ENCODE data around the gene ADAM15. TPM values are rescaled to one million over a fixed set of nuclear protein-coding genes. Genes with fewer than 3 reads are reported as not detected.

The ADAM15 gene
- total RNA-seq, 1 donor from 2014 or later = 11.3 TPM

DNA sequence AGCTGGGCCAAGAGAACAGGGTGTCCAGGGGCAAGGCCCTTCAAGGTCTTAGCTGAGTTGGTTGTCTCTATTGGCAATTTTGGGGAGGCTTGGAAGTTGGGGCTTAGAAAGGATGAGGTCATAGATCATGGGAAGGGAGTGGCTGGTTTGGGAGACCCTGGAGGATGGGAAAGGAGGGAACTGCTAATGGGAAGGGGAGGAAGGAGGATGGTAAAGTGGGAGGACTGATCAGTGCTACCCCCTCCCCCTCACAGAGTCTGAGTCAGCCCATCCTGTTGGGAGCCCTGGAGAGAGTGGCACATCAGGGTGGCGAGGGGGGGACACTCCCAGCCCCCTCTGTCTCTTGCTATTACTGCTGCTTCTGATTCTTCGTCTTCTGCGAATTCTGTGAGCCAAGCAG, 17.5 kb downstream of the ADAM15 start:
- no peak overlapping the region for H3K4me3 Mint-ChIP-seq
- ATAC-seq (ENCODE audit: low read depth) = no peak
- H3K27me3 Mint-ChIP-seq = no peaks in the 10 kb centered on the region
- no peaks in the 10 kb centered on the region for H3K9me3 Mint-ChIP-seq
- DNase-seq = no peak
- H3K36me3 Mint-ChIP-seq (ENCODE audit: low read depth) = peaks cover 22% of the 10 kb centered on the region
- CTCF ChIA-PET = no interaction called here
- POLR2A ChIA-PET = interaction anchor here (0.6 to 0.7 kb wide), 2 partner anchors 23 to 1181 kb away, joined by 3 to 7 read pairs; no protein-coding TSS in a partner anchor
- H3K4me1 Mint-ChIP-seq = peaks cover 60% of the 10 kb centered on the region
- TF ChIP-seq, protein P1, sequence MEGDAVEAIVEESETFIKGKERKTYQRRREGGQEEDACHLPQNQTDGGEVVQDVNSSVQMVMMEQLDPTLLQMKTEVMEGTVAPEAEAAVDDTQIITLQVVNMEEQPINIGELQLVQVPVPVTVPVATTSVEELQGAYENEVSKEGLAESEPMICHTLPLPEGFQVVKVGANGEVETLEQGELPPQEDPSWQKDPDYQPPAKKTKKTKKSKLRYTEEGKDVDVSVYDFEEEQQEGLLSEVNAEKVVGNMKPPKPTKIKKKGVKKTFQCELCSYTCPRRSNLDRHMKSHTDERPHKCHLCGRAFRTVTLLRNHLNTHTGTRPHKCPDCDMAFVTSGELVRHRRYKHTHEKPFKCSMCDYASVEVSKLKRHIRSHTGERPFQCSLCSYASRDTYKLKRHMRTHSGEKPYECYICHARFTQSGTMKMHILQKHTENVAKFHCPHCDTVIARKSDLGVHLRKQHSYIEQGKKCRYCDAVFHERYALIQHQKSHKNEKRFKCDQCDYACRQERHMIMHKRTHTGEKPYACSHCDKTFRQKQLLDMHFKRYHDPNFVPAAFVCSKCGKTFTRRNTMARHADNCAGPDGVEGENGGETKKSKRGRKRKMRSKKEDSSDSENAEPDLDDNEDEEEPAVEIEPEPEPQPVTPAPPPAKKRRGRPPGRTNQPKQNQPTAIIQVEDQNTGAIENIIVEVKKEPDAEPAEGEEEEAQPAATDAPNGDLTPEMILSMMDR (IDR thresholded peaks at IDR 0.05) = no peak
- no peak overlapping the region for H3K27ac Mint-ChIP-seq
- intact Hi-C loops (cut with micrococcal nuclease) = no loop called here

GRCh38 chr1:155069551-155070157, 18.5 kb downstream of the ADAM15 start:
- no peak for DNase-seq
- Mint-ChIP-seq H3K27me3 (no peaks in the 10 kb centered on the region), H3K27ac (no peak overlapping the region), H3K4me3 (no peak overlapping the region), H3K9me3 (no peaks in the 10 kb centered on the region), H3K36me3 (ENCODE audit: low read depth) (peaks cover 22% of the 10 kb centered on the region), H3K4me1 (peaks cover 58% of the 10 kb centered on the region)
- TF ChIP-seq, protein P1 (IDR thresholded peaks at IDR 0.05) = no peak
- no peak for ATAC-seq (ENCODE audit: low read depth)
- CTCF ChIA-PET = interaction anchor here (1.5 to 2.5 kb wide), 2 partner anchors 8 to 15 kb away, joined by 11 to 16 read pairs; no protein-coding TSS in a partner anchor
- intact Hi-C loops (cut with micrococcal nuclease) = no loop called here
- POLR2A ChIA-PET = interaction anchor here (0.5 to 1.9 kb wide), 5 partner anchors 8 to 133 kb away, joined by 4 to 12 read pairs (median 4); partner anchors contain the start of genes ADAM15 and PMVK

DNA sequence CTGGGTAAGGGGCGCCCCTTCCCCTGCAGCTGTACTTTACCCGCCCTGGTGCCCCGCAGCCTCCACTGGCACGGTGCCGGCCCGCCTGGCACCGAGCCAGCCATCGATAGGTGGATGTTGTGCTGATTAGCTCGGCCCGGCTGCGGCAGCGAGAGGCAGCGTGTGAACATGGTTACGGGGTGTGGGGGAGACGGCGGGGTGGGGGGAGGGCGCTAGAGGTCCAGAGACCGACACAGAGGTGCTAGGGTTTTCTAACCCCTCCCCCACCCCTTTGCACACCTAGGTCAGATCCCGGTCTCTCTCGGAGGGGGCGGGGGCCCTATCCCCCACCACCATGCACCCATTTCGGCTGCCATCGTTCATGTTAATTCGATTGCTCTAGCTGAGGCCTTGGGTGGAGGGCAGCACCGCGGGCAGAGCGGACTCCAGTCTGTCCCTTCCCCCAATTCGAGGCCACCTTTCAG, 19.1 kb downstream of the ADAM15 start:
- peaks cover 53% of the 10 kb centered on the region for H3K4me1 Mint-ChIP-seq
- ChIA-PET POLR2A (interaction anchor here (0.5 to 1.9 kb wide), 9 partner anchors 9 to 134 kb away, joined by 3 to 12 read pairs (median 4); partner anchors contain the start of genes ADAM15 and PMVK), CTCF (interaction anchor here (0.6 to 2.5 kb wide), 6 partner anchors 8 to 511 kb away, joined by 3 to 16 read pairs (median 3); partner anchors contain the start of gene SLC50A1)
- intact Hi-C loops (cut with micrococcal nuclease) = no loop called here
- H3K9me3 Mint-ChIP-seq = no peaks in the 10 kb centered on the region
- TF ChIP-seq, protein P1 (IDR thresholded peaks at IDR 0.05) = no peak
- DNase-seq (no peak), ATAC-seq (ENCODE audit: low read depth) (no peak)
- H3K27me3 Mint-ChIP-seq = no peaks in the 10 kb centered on the region
- no peak overlapping the region for H3K27ac Mint-ChIP-seq
- peaks cover 22% of the 10 kb centered on the region for H3K36me3 Mint-ChIP-seq (ENCODE audit: low read depth)
- peak overlapping the region; percentile 55 for H3K4me3 Mint-ChIP-seq

GRCh38 chr1:155070721-155071569, 19.8 kb downstream of the ADAM15 start:
- Mint-ChIP-seq H3K4me3 (peak overlapping the region; percentile 55), H3K36me3 (ENCODE audit: low read depth) (peaks cover 22% of the 10 kb centered on the region), H3K27ac (peak overlapping the region; percentile 77), H3K9me3 (no peaks in the 10 kb centered on the region), H3K27me3 (no peaks in the 10 kb centered on the region), H3K4me1 (peaks cover 54% of the 10 kb centered on the region)
- DNase-seq (peak; percentile 72), ATAC-seq (ENCODE audit: low read depth) (peak; percentile 99)
- POLR2A ChIA-PET = interaction anchor here (0.6 to 1.9 kb wide), 9 partner anchors 9 to 134 kb away, joined by 3 to 7 read pairs (median 3); partner anchors contain the start of gene PMVK
- TF ChIP-seq, protein P1 (IDR thresholded peaks at IDR 0.05) = no peak
- CTCF ChIA-PET = interaction anchor here (0.6 to 2.5 kb wide), 7 partner anchors 9 to 511 kb away, joined by 3 to 16 read pairs (median 3); partner anchors contain the start of genes ADAM15 and SLC50A1
- intact Hi-C loops (cut with micrococcal nuclease) = loop anchor here (1.0 kb wide), 3 partner anchors 8 to 13 kb away; partner anchors contain the start of gene EFNA4

Measured in activated B cell treated with CpG ODN at 0.5 μM for 24 hours (primary cell).